GM21381 (cell line): ENCODE results near the gene ATG3.
"Not testable (repeated sequence)": the region's sequence is repeated elsewhere in the genome, so short reads cannot be mapped to it uniquely, and the experiment has no call there.

Experiments used
- ATAC-seq: cut with Tn5 transposase; IDR thresholded peaks from one replicate; pipeline ENCODE4 v1.9.1; 2021; ENCODE audit warnings: mild to moderate bottlenecking, moderate library complexity; ENCODE audit not compliant: unreplicated experiment

The ATG3 gene

GRCh38 chr3:112503304-112503972, 58.3 kb downstream of the ATG3 start:
- ATAC-seq, result no peak

GRCh38 chr3:112500621-112501020, 61.1 kb downstream of the ATG3 start:
- ATAC-seq, result no peak

GRCh38 chr3:112498914-112499711, 62.6 kb downstream of the ATG3 start, which contains the start of gene BTLA:
BTLA (minus strand) TSS chr3:112499472; CDS start chr3:112499358, 114 bp downstream.
- peak; percentile 67 for ATAC-seq

GRCh38 chr3:112497897-112498548, 63.7 kb downstream of the ATG3 start:
- no peak for ATAC-seq

- ATAC-seq, result no peak
Measured at GRCh38 chr3:112496366-112497067, 65.2 kb downstream of the ATG3 start.

- not testable (repeated sequence) for ATAC-seq
Measured at GRCh38 chr3:112494448-112494767, 67.4 kb downstream of the ATG3 start.

- no peak for ATAC-seq
Measured at GRCh38 chr3:112492124-112492523, 69.6 kb downstream of the ATG3 start.

- no peak for ATAC-seq
Measured at GRCh38 chr3:112491373-112491772, 70.4 kb downstream of the ATG3 start.

- ATAC-seq, result peak; percentile 55
Measured at GRCh38 chr3:112489674-112490479, 71.9 kb downstream of the ATG3 start.

- ATAC-seq, result no peak
Measured at GRCh38 chr3:112486811-112487505, 74.8 kb downstream of the ATG3 start.

- ATAC-seq, result no peak
Measured at GRCh38 chr3:112484352-112484751, 77.4 kb downstream of the ATG3 start.

GRCh38 chr3:112482675-112483074, 79.1 kb downstream of the ATG3 start:
- peak; percentile 58 for ATAC-seq
